CD4-positive, alpha-beta T cell treated with Interleukin-4 for 4 hours (primary cell): ENCODE results near the gene GTPBP4.

ENCODE experiments used
- DNase-seq: peaks from one replicate; pipeline ENCODE4 v3.0.0-alpha.2; 2020

GTPBP4 gene

GRCh38 chr10:987870-988666 is at the start of gene GTPBP4:
Gene GTPBP4, plus strand, starts transcription at chr10:988434. Its CDS starts 46 bp downstream, at chr10:988480.
- peak; percentile 97 for DNase-seq

DNA sequence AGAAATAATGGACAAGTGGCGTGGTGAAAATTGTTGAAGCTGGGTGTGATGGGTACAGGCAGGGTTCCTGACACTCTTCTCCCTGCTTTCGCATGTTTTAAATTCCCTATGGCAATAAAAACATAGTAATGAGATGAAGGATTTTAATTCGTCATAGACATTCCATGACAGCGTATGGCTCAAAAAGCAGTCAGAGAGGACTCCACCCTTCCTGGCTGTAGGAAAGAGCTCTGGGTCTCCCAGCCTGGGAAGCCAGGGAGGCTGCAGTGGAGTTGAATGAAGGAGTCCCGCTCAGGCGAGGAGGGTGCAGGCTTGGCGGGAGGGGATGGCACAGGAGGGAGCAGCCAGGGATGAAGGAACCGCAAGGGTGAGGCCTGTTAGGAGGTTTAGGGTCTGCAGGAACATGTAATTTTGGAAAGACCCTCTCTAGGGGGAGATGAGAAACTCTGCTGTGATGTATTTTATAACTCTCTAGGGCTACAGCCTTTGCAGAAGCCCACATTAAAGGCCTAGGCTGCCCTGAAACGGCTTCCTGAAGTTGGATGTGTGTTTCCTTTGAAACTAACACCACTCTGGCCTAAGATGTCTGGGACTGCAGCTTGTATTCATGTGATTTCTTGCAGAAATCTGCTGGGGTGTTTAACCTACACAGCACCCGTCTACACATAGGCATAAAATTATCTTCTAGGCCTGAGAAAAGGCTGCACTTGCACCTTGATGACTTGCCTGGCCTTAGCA is 49.1 kb upstream of the GTPBP4 start:
- DNase-seq: no peak

GRCh38 chr10:943334-944033 is 44.8 kb upstream of the GTPBP4 start:
- no peak for DNase-seq

DNA sequence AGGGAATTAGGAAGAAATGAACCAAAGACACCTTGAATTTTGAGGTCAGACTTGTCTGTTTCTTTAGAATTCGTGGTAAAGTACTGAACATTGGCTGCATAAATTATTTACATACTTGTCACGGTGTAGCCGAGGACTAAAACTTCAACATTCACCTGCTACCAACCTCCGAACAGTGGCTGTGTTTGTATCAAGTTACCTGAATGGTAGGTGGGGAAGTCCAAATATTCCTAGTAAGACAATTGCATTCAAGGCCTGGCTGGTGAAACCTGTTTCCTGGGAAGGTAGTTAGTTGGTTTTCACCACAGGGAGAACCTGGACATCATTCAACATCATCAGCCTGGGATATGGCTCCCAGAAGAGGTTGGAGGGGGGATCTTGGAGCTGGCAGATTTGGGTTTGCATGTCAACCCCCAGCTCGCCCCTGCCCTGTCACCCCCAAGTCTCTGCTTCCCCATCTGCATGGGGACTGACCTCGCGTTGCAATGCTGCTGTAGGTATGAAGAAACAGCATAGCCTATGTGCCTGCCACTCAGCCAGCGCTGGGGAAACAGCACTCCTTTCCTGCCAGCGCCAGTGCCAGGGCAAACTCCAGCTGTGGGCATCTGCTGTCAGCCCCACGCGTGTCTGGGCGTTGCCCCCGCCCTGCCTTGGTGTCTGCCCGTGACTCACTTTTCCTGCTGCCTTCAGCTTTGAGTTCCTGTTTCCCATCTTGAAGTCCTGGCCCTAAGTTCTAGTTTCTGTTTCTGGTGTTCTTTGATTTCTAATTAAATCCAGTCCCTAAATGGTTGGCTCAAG is 44.0 kb upstream of the GTPBP4 start:
- DNase-seq: peak; percentile 47

GRCh38 chr10:945778-946177 is 42.5 kb upstream of the GTPBP4 start:
- no peak for DNase-seq

- no peak for DNase-seq
Observed at GRCh38 chr10:947051-947450, 41.2 kb upstream of the GTPBP4 start.

- no peak for DNase-seq
Observed at GRCh38 chr10:947881-948280, 40.4 kb upstream of the GTPBP4 start.

GRCh38 chr10:948347-948746 is 39.9 kb upstream of the GTPBP4 start:
- no peak for DNase-seq

DNA sequence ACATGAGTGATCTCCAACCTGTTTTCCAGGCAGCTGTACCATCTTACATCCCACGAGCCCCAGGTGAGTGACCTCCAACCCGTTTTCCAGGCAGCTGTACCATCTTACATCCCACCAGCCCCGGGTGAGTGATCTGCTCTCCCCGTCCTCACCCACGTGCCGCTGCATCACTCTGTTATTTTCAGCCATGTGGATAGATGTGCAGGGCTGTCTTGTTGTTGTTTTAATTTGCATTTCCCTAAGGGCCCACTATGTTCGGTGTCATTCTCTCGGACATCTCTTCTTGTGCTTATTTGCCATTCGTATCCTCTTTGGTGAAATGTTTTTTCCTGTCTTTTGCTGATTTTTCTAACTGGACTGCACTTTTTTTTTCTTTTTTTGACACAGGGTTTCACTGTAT is 38.8 kb upstream of the GTPBP4 start:
- DNase-seq: no peak

DNA sequence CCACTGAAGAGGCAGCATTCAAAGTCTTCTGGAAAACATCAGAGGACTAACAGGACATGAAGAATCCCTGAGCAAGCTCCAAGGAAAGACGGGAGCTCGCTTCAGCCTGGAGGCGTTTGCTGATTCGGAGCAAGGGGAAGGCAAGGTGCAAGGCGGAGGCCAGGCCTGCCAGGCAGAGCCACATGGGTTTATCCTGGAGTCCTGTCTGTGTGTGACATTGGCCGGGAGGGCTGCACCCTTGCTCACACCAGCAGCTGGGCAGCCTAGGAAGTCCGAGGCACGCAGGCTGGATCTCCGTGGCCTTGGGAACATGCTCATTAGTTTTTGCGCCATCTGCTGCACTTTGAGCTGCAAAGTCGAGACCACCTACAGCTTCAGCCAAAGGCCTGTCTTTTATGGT is 34.4 kb upstream of the GTPBP4 start:
- DNase-seq: no peak

- DNase-seq: no peak
Observed at GRCh38 chr10:954396-954795, 33.8 kb upstream of the GTPBP4 start.

- DNase-seq: no peak
Observed at GRCh38 chr10:955127-955819, 33.0 kb upstream of the GTPBP4 start.

- no peak for DNase-seq
Observed at GRCh38 chr10:955820-956217, 32.4 kb upstream of the GTPBP4 start.

GRCh38 chr10:958106-958505 is 30.1 kb upstream of the GTPBP4 start:
- no peak for DNase-seq

GRCh38 chr10:958856-959255 is 29.4 kb upstream of the GTPBP4 start:
- no peak for DNase-seq

GRCh38 chr10:962342-962741 is 25.9 kb upstream of the GTPBP4 start:
- DNase-seq: no peak

- no peak for DNase-seq
Observed at GRCh38 chr10:963186-963585, 25.0 kb upstream of the GTPBP4 start.

DNA sequence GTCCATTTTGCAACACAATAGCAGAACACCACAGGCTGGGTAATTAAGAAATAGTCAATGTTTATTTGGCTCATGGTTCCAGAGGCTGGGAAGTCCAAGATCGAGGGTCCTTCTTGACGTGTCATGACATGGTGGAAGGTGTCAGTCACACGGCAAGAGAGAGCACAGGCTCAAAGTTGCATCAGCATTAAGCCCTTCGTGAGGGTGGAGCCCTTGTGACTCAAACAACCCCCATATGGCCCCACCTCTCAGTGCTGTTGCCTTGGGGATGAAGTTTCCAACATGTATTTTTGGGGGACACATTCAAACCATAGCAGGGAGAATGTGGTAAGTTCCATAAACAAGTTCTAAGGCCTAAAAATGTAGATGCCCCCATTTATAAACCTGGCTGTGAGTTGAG is 24.6 kb upstream of the GTPBP4 start:
- DNase-seq: no peak

- DNase-seq: no peak
Observed at GRCh38 chr10:964321-964987, 23.8 kb upstream of the GTPBP4 start.

- no peak for DNase-seq
Observed at GRCh38 chr10:964988-965417, 23.2 kb upstream of the GTPBP4 start.

DNA sequence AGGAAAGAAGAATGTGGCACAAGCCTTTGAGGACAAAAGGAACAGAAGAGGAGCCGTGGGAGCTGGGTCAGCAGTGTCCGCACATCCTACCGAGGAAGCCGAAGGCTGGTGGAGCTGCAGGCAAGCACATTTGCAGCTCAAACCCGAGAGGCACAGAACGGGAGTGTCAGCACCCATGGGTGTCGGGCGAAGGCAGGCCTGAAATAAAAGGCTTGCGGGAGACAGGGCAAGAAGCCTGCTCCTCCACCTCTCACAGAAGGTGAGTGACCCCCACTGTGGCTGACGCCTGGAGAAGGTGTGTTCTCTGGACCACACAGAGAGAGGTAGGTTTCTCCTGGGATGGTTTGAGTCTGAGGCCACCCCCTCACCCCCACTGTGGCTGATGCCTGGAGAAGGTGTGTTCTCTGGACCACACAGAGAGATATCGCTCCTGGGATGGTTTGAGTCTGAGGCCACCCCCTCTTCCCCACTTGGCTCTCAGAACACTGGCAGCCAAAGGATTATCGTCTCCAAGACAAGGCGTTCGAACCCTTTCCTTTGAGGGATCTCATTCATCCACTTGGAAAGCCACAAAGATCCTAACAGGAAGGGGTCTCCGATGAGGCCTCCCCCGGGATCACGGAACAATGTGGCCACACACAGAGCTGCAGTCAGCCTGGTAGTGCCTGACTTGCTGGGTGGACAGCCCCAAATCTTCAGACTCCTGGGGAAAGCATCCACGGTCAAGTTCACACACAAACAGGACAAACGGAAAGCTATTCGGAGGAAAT is 21.6 kb upstream of the GTPBP4 start:
- DNase-seq: no peak
